ENCODE data around the gene SUN1. TPM values are rescaled to one million over a fixed set of nuclear protein-coding genes. Genes with fewer than 3 reads are reported as not detected.

Gene SUN1
- total RNA-seq, 2 experiments from 2014 or later = 104 to 108 TPM

DNA sequence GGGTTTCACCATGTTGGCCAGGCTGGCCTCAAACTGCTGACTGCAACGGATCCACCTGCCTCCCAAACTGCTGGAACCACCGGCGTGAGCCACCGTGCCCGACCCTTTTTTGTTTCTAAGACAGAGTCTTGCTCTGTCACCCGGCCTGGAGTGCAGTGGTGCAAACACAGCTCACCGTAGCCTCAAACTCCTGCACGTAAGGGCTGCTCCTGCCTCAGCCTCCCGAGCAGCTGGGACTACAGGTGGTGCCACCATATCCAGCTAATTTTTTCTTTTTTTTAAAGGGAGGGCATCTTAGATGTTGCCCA lies 85.8 kb downstream of the SUN1 start:
- no peak overlapping the region for H3K4me3 Mint-ChIP-seq

DNA sequence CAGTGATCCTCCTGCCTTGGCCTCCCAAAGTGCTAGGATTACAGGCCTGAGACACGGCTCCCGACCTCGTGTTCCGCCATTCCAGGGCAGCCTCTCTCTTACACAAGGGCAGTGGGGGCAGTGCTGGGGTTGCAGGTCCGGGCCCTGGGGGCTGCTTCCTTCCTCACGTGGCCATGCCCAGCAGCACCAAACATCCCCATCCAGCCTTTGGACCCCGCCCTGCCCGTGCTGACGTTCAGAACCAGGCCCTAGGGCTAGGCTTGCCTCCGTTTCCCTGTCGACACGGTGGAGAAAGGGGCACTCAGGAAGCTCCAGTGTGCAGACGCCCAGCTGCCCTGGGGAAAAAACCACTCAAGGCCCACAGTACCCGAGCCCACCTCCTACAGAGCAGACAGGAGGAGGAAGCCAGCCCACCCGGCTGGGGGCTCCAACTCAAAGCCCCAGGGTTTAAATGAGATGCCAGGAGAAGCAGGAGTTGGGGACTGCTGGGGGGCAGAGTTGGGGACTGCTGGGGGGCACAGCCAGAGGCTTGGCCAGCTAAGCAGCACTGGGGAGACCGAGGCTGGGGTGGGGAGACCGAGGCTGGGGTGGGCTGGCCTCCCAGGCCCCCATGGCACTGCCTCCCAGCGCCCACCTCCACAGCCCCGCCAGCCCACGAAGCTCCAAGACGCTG lies 86.3 kb downstream of the SUN1 start:
- H3K27ac ChIP-seq (ENCODE audit: low read depth in 1 of 2, low read length in 2 of 2) = no peak overlapping the region
- intact Hi-C loops (cut with DNase I, micrococcal nuclease) = no loop called here
- H3K4me1 Mint-ChIP-seq (ENCODE audit: low read depth) = peaks cover 23% of the 10 kb centered on the region
- no peaks in the 10 kb centered on the region for H3K36me3 Mint-ChIP-seq (ENCODE audit: low read depth)
- no peaks in the 10 kb centered on the region for H3K9me3 Mint-ChIP-seq
- H3K4me3 ChIP-seq (ENCODE audit: low read length) = no peak overlapping the region
- ChIA-PET CTCF (interaction anchor here (0.7 kb wide), 1 partner anchor 9 kb away, joined by 3 read pairs; no protein-coding TSS in a partner anchor), POLR2A (no interaction called here)
- no peak overlapping the region for H3K4me3 Mint-ChIP-seq
- H3K4me1 ChIP-seq (ENCODE audit: insufficient read depth, low read length) = peaks cover 32% of the 10 kb centered on the region
- TF ChIP-seq, protein P1, sequence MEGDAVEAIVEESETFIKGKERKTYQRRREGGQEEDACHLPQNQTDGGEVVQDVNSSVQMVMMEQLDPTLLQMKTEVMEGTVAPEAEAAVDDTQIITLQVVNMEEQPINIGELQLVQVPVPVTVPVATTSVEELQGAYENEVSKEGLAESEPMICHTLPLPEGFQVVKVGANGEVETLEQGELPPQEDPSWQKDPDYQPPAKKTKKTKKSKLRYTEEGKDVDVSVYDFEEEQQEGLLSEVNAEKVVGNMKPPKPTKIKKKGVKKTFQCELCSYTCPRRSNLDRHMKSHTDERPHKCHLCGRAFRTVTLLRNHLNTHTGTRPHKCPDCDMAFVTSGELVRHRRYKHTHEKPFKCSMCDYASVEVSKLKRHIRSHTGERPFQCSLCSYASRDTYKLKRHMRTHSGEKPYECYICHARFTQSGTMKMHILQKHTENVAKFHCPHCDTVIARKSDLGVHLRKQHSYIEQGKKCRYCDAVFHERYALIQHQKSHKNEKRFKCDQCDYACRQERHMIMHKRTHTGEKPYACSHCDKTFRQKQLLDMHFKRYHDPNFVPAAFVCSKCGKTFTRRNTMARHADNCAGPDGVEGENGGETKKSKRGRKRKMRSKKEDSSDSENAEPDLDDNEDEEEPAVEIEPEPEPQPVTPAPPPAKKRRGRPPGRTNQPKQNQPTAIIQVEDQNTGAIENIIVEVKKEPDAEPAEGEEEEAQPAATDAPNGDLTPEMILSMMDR (IDR thresholded peaks at IDR 0.05) = no peak
- H3K27me3 ChIP-seq (ENCODE audit: control insufficient read depth in 1 of 2, insufficient read depth in 2 of 2, low read length in 2 of 2) = no peaks in the 10 kb centered on the region
- no peaks in the 10 kb centered on the region for H3K9me3 ChIP-seq (ENCODE audit: control insufficient read depth in 1 of 2, insufficient read depth in 1 of 2, low read length in 2 of 2)
- no peak overlapping the region for H3K27ac Mint-ChIP-seq
- DNase-seq (peak in 1 of 14 experiments; percentile 0), ATAC-seq (ENCODE audit: poor library complexity) (no peak)
- H3K36me3 ChIP-seq (ENCODE audit: insufficient read depth, low read length) = no peaks in the 10 kb centered on the region
- H3K27me3 Mint-ChIP-seq = no peaks in the 10 kb centered on the region

More for the DNA sequence above, 85.8 kb downstream of the SUN1 start:
- no peak overlapping the region for H3K27ac Mint-ChIP-seq
- H3K4me1 Mint-ChIP-seq (ENCODE audit: low read depth) = peaks cover 18% of the 10 kb centered on the region
- Histone ChIP-seq H3K4me1 (ENCODE audit: insufficient read depth, low read length) (peaks cover 27% of the 10 kb centered on the region), H3K27me3 (ENCODE audit: control insufficient read depth in 1 of 2, insufficient read depth in 2 of 2, low read length in 2 of 2) (no peaks in the 10 kb centered on the region), H3K4me3 (ENCODE audit: low read length) (no peak overlapping the region), H3K36me3 (ENCODE audit: insufficient read depth, low read length) (no peaks in the 10 kb centered on the region), H3K27ac (ENCODE audit: low read depth in 1 of 2, low read length in 2 of 2) (no peak overlapping the region), H3K9me3 (ENCODE audit: control insufficient read depth in 1 of 2, insufficient read depth in 1 of 2, low read length in 2 of 2) (no peaks in the 10 kb centered on the region)
- H3K27me3 Mint-ChIP-seq = no peaks in the 10 kb centered on the region
- TF ChIP-seq, protein P1 (IDR thresholded peaks at IDR 0.05) = no peak
- ATAC-seq (ENCODE audit: poor library complexity) (no peak), DNase-seq (no peak)
- H3K36me3 Mint-ChIP-seq (ENCODE audit: low read depth) = no peaks in the 10 kb centered on the region
- H3K9me3 Mint-ChIP-seq = no peaks in the 10 kb centered on the region
- intact Hi-C loops (cut with DNase I, micrococcal nuclease) = no loop called here
- ChIA-PET POLR2A (no interaction called here), CTCF (interaction anchor here (0.7 kb wide), 1 partner anchor 9 kb away, joined by 3 read pairs; no protein-coding TSS in a partner anchor)

GRCh38 chr7:919114-919442 lies 86.8 kb downstream of the SUN1 start:
- peaks cover 37% of the 10 kb centered on the region for H3K4me1 ChIP-seq (ENCODE audit: insufficient read depth, low read length)
- no peaks in the 10 kb centered on the region for H3K9me3 ChIP-seq (ENCODE audit: control insufficient read depth in 1 of 2, insufficient read depth in 1 of 2, low read length in 2 of 2)
- H3K27me3 ChIP-seq (ENCODE audit: control insufficient read depth in 1 of 2, insufficient read depth in 2 of 2, low read length in 2 of 2) = no peaks in the 10 kb centered on the region
- DNase-seq (peak in 2 of 14 experiments; percentile 0 to 24), ATAC-seq (ENCODE audit: poor library complexity) (no peak)
- TF ChIP-seq, protein P1 (IDR thresholded peaks at IDR 0.05) = no peak
- peaks cover 24% of the 10 kb centered on the region for H3K4me1 Mint-ChIP-seq (ENCODE audit: low read depth)
- no peaks in the 10 kb centered on the region for H3K27me3 Mint-ChIP-seq
- POLR2A ChIA-PET = no interaction called here
- no peak overlapping the region for H3K27ac Mint-ChIP-seq
- no peak overlapping the region for H3K27ac ChIP-seq (ENCODE audit: low read depth in 1 of 2, low read length in 2 of 2)
- H3K36me3 Mint-ChIP-seq (ENCODE audit: low read depth) = no peaks in the 10 kb centered on the region
- H3K4me3 ChIP-seq (ENCODE audit: low read length) = no peak overlapping the region
- CTCF ChIA-PET = no interaction called here
- no peaks in the 10 kb centered on the region for H3K9me3 Mint-ChIP-seq
- H3K36me3 ChIP-seq (ENCODE audit: insufficient read depth, low read length) = no peaks in the 10 kb centered on the region
- H3K4me3 Mint-ChIP-seq = no peak overlapping the region
- intact Hi-C loops (cut with DNase I, micrococcal nuclease) = no loop called here
